Measurements from ENCODE around the gene APLP1.
"Not testable (repeated sequence)": the region's sequence is repeated elsewhere in the genome, so short reads cannot be mapped to it uniquely, and the experiment has no call there.

APLP1 gene

DNA sequence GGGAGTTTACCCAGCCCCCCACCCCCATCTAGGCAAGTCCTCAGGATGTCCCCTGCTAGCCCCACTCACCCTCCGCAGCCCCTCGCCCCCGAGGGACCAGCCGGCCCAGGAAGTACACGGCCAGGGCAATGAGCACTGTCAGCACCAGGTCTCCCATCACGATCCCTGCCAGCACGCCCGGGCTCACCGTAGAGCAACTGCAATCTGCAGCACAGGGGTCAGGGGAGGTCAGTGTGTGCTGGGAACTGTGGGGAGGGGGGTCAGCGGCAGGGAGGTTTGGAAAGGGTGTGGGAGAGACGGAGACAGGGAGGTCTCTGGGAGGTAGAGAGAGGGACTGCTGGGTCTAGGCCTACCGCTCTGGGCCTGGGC, 39.0 kb downstream of the APLP1 start:
- DNase-seq = no peak

GRCh38 chr19:35908010-35908441, 39.7 kb downstream of the APLP1 start, which contains the start of gene TYROBP:
TYROBP (minus strand) TSS chr19:35908295; CDS start chr19:35908228, 67 bp downstream.
- DNase-seq = no peak

DNA sequence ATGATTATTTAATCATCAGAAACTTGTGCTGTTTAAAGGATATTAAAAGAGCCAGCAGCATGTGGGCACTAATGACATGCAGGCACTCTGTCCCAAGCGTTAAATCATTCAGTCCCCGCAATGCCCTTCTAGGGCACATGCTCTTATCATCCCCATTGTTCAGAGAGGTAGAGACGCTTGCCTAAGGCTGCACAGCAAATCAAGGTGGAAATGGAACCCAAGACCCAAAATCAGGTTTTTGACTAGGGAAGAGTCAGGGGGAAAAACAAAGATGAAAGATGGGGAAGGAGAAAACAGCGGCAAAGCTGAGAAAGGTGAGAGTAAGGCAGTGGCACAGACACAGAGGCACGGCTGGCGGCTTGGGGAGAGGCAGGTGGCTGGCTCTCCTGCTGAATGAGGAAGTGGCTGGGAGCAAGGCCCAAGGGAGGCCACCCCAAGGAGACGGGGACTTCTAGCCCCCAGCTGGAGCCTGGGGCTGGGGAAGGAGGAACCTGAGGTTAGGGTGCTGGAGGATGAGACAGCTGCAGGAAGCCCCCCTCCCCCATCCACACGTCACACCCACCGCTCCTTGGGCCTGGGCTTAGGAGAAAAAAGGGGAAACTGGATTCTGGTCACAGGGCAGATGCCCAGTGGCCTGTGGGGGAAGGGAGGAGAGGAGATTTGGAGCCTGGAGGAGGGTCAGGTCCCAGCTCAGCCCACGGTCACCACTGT, 40.8 kb downstream of the APLP1 start:
- no peak for DNase-seq

DNA sequence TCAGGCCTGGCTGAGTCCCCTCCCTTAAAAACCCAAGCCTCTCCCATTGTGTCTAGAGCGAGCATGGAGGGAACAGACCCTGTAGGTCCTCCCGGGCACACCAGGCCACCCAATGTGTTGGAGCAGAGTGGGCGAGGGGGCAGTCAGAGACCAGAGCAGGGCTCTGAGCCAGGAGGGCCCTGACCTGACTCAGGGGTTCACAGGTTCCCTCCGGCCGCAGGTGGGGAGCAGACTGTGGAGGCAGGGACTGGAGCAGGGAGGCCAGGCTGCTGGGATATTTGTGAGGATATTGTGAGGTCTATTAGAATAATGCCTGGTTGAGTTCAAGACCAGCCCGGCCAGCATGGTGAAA, 41.3 kb downstream of the APLP1 start:
- DNase-seq = no peak

- DNase-seq = not testable (repeated sequence)
These were observed 42.0 kb downstream of the APLP1 start for GRCh38 chr19:35910355-35910754.

DNA sequence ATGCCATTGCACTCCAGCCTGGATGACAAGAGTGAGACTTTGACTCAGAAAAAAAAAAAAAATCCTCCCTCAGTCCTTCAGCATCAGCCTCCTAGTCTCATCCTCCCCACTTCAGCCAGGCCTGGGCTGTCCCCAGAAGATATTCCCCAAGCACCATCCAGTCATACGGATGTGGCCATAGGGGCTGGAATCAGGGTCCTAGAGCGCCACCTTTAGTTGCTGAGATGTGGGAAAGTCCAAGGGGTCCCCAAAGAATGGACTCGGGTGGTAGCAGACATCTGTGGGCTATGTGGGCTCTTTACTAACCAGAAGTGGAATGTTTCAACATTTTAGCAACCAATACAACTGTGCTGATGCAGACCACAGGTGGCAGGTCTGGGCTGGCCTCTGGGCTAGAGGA, 42.8 kb downstream of the APLP1 start:
- DNase-seq = no peak

DNA sequence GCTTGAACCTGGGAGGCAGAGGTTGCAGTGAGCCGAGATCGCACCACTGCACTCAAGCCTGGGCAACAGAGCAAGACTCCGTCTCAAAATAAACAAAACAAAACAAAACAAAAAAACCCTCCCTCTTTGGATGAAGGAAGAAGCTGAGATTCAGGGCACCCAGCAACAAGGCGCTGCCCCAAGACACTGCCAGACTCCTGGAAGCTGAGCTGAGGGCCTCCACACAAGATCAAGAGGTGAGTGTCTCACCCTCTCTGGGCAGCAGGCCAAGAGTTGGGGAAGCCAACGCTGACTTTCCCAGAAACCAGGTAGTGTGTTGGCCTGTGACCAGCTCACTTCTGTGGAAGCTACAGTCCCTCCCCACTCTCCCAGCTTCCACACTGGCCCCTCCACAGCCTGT, 43.4 kb downstream of the APLP1 start:
- no peak for DNase-seq

- no peak for DNase-seq
These were observed 45.2 kb downstream of the APLP1 start for GRCh38 chr19:35913589-35913988.

DNA sequence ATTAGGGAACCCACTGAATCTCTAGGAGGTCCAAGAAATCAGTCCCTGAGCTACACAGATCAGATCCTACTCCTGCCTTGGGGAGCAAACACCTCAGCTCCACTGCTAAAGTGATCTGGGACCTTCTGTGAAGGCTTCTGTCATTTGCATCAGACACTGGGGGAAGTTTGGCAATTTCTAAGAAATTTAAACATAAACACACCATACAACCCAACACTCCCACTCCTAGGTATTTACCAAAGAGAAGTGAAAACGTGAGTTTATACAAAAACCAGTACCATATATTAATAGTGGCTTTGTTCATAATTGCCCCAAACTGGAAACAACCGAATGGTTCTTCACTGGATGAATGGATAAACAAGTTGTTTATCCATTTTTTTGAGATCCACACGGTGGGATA, 47.1 kb downstream of the APLP1 start:
- DNase-seq = no peak

DNA sequence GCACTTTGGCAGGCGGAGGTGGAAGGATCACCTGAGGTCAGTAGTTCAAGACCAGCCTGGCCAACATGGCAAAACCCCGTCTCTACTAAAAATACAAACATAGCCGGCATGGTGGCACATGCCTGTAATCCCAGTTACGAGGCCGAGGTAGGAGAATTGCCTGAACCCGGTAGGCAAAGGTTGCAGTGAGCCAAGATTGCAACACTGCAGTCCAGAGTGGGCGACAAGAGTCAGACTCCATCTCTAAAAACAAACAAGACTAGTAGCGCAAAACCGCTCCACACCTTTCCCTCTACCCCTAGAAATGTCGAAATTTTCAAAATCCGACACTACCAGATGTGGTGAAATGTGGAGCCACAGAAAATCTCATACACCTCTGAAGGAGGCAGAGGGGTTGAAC, 50.9 kb downstream of the APLP1 start:
- DNase-seq = no peak

- DNase-seq = no peak
These were observed 52.6 kb downstream of the APLP1 start for GRCh38 chr19:35921012-35921411.

DNA sequence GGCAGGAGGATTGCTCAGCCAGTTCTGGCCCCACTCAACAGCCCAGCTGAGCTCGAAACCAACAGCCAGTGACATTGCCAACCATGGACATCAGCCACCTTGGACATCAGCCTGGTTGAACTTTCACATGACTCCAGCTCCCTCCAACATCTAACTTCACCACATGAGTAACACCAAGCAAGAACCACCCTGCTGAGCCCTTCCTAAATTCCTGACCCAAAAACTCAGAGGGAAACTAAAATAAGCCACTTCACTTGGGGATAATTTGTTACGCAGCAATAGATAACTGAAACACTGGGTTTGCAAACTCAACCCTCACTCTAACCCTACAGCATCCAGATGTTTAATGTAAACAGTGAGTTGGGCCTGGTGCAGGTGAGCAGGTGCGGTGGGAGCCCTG, 57.1 kb downstream of the APLP1 start:
- DNase-seq = no peak

DNA sequence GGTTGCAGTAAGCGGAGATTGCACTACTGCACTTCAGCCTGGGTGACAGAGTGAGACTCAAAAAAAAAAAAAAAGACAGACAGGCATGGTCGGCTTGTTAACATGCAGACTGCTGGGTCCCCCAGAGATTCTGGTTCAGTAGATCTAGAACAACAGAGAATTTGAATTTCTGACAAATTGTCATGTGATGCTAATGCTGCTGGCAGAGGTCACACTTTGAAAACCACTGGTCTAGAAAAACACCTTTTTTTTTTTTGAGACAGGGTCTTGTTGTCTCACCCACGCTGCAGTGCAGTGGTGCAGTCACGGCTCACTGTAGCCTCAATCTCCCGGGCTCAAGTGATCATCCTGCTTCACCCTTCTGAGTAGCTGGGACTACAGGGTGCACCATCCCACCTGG, 60.1 kb downstream of the APLP1 start:
- DNase-seq = no peak

Measured in stimulated activated naive CD4-positive, alpha-beta T cell treated with Interleukin-2 at 50 U/mL for 16 hours (primary cell).